Measurements from ENCODE around the gene MID1.

GRCh38 chrX:10519278-10519677 lies 101.1 kb downstream of the MID1 start:
- no peak for TF ChIP-seq CTCF (IDR thresholded peaks at IDR 0.05)
- no peak for TF ChIP-seq POLR2AphosphoS5 (IDR thresholded peaks at IDR 0.05)
- no peak for TF ChIP-seq POLR2A (IDR thresholded peaks at IDR 0.05)
